GM19351 (cell line): ENCODE data around the gene ZBTB16.

Experiments
- ATAC-seq: cut with Tn5 transposase; IDR thresholded peaks from one replicate; pipeline ENCODE4 v1.9.1; 2021; ENCODE audit warnings: mild to moderate bottlenecking, moderate library complexity; ENCODE audit not compliant: unreplicated experiment

The ZBTB16 gene

DNA sequence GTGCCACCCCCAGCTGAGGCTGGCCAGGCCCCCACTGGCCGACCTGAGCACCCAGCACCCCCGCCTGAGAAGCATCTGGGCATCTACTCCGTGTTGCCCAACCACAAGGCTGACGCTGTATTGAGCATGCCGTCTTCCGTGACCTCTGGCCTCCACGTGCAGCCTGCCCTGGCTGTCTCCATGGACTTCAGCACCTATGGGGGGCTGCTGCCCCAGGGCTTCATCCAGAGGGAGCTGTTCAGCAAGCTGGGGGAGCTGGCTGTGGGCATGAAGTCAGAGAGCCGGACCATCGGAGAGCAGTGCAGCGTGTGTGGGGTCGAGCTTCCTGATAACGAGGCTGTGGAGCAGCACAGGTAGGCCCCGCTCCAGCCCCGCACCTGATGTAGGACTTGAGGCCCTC lies 4.7 kb downstream of the ZBTB16 start:
- no peak for ATAC-seq

DNA sequence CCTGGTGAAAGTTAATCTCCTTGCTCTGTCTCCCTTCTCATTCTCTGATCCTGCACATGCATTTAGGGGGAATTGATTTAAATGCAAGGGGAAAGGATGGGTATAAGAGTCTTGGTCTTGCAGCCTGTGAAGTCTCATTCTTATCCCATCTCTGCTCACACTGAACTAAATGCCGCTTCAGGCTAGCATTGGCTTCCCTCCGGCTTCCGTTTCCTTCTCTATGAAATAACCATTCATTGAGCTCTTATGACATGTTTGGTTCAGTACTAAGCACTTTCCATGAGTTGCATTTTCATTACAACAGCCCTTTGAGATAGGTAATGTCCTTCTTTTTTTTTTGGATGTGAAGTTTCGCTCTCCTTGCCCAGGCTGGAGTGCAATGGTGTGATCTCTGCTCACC lies 5.6 kb downstream of the ZBTB16 start:
- ATAC-seq, result no peak

DNA sequence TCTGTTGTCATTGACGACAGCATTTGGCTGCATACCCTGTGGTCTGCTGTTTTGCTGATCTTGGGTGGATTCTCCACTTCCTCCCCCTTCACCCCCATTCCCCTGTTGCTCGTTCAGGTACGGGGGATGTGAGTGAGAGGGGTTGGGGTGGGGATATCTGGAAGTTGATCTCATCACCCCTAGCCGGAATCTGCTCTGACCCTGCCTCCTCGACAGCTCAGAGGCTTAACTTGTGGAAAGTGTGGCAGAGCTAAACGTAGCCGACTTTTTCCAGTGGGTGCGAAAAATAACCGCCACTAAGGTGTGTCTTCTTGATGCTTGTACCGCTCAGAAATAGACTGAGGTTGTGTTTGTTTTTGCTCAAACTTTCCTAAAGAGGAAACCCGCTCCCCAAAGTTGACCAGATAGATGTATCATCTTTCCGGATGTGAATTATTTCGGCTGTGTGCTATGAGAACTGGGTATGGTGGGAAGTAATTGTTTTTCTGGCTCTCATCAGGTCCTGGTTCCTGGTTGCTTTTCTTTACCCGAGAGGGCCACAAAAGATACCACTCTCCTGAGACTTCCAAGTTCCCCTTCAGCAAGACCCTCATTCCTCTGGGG lies 6.6 kb downstream of the ZBTB16 start:
- ATAC-seq, result no peak

DNA sequence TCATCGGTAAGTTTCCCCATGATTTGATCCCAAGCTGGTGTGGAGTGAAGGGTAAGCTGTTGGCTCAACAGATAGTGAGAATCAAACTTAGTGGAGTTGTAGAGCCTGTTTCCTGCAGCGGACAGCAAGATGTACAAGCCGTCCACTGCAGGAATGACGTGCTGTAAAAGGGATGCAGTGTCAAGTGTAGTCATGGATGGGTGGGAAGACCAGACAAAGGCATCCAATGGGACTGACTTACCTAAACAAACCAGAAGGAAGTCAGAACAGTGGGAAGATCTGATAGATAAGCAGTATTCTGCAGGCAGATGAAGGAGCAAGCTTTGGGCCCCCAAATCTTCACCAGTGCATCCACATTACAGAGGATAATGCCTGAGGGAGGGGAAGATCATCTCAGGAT lies 8.8 kb downstream of the ZBTB16 start:
- ATAC-seq, result no peak

DNA sequence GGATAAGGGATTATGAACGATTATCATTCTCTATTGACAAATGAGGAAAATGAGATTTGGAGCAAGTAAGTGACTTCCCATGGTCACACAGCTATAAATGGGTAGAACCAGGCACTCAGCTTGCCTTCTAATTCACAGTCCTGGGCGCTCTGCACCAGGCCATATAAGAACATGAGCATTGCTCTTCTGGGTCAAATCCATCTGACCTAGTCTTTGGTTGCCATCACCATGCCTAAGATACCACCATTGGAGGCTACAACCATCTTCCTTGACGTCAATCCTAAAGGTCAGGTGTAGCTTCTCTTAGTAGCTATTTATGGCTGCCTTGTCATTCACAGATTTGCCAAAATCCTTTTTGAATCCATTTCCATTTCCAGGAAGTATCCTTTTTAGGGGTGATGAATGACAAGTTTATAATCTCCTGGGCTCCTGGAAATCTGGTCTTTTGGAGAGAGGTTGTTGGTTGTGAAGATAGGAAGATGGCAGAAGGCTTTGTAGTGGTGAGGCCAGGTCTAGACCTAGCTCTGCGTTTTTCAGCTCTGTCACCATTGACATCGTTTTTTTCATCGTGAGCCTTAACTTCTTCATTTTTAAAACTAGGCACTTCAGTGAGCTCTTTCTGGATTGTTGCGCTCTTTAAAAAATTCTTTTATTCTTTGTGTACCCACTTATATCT lies 11.1 kb downstream of the ZBTB16 start:
- ATAC-seq, result no peak

DNA sequence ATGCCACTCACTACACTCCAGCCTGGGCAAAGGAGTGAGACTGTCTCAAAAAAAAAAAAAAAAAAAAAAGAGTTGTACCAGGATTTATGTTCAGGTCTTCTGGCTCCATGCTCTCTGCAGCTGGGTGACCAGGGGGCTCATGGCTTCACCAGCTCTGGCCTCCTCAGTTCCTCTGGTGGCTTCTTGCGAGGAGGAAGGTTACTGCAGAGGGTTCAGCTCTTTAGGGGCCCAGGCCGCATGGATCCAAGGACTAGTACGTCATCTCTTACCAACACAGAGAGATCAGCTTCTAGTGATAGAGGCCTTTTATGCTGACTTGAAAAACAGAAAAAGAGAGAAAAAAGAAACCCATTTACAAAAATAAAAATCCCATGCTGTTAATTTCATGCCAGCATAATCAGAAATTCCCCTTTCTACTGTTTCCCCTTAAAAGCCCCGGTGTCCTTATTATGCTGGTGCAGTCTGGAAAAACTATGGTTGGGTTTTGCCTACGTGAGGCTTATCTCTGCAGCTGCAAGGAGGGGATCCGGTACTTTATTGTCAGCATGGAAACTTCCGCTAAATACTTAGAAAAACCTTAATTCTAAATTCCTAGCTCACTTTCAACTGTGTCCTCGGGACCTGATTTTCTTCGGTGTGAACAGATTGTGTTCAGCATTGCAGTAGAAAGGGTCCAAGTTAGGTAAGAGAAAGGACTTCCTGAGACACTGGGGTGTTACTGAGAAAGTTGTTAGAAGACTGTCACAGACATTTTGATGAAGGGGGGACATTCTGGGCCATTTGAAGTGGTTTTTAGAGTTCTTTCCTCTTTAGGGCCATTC lies 13.7 kb downstream of the ZBTB16 start:
- ATAC-seq, result no peak

DNA sequence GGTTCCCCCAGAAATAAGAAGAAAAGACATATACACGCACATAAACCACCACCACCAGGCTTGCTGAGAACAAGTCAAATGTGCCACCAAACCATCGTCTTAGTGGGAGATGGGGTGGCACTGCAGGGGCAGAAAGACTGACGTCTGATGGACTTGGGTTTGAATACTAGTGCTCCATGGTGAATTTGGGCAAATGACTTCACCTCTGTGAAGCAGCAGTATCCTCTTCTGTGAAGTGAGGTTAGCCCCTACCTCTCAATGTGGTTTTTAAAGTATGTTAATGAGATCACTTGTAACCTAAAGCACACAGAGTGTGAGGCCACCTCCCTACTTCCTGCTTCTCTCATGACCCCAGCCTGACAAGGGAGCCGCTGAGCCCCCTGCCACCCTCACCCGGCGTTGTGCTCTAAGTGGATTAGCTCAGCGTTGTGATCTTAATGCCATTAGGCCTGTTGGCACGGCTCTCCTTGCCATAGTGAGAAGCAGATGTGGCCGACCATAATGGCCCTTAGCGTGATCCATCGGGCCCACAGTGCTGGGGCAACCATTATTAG lies 14.4 kb downstream of the ZBTB16 start:
- ATAC-seq, result no peak

DNA sequence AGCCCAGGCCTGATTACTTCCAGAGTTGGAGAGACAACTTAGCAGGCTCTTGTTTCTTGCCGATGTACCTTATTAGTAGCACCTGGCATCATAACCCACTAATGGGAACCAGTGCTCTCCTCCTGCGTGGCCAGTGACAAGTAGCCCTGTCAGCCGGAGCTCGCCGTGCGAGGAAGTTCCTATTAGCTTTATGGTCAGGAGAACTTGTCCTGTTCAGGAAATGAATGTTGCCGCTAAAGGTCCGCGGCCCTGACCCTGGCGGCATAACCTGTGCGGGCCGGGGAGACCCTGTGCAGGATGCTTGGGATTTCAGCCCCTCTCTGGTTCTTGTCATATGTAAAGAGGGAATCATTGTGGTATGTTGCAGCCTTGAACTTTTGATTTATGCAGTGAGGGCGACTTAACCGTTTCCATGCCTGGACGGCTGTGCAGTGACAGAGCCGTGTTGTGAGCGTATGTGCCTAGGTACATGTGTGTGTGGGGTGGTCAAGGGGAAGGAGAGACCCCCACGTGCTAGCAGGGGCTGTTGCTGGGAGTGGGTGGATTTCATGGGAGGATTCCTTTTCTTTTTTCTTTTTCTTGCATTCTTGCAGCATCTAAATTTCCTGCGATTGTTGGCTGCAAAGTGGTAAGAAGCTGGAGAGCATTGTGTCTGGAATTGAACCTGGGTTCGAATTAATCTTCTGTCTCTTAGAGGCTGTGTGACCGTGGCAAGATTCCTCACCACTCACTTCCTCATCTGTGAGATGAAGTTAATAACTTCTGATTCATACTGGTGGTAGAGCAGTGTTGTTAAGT lies 15.2 kb downstream of the ZBTB16 start:
- ATAC-seq, result no peak

DNA sequence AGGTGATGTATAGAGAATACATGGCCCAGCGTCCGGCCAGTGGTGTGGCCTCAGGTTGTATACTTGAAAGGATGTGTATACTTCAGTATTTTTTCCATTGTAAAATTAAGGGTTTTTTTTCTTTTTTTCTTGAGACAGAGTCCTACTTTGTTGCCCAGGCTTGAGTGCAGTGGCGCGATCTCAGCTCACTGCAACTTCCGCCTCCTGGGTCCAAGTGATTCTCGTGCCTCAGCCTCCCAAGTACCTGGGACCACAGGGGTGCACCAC lies 15.8 kb downstream of the ZBTB16 start:
- ATAC-seq, result no peak

DNA sequence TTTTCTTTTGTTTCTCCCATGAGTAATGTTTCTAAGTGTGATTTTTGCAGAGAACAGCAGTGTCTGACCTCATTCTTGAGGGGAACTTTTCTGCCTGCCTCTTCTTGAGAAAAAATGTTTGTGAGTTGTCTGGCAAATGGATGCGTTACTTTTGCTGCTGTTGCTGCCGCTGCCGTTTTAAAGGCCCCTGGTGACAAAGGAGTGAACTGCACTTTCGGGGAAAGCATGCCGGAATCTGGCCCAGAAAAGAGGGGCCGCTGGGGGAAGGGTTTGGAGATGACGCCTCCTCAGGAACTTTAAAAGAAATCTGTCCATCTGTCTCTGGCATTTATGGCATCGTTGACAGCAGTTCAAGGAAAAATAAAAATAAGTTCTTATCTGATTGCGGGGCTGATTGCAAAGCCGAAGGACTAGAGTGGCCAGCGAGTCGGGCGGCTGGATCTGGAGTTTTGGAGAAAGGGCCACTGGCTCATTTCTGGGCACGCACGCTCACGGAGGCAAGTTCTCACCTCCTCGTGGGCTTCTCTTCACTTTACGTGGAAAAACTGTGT lies 16.5 kb downstream of the ZBTB16 start:
- no peak for ATAC-seq

DNA sequence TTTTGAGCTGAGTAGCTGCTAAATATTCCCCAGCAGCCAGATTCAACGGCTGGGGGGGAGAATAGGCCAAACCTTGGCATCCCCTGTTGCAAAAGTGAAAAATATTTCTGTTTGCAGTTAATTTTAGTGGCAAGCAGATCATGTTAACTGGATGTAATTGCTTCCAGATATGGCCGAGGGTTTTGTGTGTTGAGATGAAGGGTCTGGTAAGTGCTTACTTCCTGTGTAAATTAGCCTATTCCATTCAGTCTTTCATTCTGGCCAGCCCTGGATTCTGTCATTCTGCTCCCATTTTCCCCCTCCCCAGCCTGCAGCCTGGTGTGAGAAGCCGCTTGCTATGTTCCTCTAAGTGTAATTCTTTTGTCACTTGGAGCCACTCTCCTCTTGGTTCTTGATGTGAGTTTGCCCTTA lies 17.4 kb downstream of the ZBTB16 start:
- ATAC-seq, result no peak

DNA sequence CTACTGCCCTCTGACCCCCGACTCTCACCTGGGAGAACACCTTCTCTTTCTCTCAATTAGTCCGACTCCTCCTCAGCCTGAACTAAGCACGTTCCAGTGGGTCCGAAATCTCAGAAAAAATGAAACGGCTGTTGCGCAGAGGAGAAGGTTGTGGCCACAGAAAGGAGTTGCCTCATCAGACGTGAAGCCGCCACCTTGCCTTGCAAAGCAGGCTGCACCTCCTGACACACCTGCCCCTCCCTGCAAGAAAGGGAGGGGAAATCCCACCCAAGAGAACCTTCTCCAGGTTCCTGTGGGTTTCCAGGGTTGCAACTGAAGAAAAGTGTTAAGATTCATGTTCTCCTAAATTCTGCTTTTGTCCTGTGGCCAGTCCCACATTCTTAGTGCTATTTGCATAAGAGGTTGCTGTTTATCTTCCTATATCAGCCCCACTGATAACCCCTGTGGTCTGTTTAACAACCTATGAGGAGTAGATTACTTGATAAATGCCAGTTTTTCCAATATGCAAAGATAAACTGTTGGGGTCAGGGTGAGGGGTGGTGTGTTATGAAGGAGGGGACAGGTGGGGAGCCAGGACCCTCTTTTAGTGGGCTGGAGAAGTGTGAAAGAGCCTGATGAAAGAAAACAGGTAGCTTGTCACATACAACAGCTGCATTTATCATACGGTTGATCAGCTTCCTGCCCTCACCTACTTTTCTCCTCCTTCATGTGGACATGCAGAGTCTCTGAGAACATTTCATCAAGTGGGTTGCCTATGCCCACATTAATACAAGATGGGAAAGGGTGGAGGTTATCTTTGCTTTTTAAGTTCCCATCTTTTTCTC lies 18.2 kb downstream of the ZBTB16 start:
- ATAC-seq, result no peak

DNA sequence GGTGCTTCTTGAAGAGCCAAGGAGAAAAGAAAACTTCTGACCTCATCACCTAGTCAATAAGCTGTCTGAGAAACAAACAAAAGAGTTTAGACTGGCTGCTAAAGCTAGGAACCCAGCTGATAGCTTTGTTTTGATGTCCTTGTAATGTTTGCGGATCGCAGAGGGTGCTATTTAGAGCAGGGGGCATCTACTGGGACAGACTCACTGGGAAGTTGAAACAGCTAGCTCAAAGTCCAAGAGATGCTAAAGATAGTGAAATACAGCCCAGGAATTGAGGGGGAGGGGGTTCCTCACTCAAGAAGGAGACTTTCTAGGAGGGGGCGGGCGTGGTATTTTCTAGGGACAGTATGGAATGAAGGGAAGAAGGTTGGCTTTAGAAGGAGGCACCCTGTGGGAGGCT lies 18.9 kb downstream of the ZBTB16 start:
- no peak for ATAC-seq

DNA sequence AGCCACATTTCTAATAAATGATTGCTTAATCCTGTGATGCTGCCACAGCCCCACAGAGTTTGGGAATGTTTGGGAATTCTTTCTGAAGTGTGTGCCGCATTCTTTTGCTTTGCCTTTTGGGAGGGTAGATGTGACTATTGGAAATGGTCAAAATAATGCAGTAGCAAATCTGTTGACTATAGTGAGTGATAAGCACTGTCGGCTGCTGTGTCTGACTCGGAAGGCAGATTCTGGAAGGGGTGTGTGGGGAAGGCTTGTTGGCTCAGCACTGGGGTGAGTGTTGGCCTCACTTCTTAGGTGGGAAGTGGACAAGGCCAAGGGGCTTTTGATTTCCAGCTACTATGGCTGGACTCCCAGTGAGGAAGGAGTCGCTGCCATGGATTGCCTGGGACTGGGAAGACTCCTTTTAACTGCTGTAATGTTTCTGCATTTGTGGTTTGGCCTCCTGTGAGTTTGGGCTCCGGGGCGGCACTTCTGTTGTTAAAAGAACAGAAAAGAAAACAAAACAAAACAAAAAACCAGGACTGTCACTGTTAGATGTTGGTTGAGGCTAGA lies 20.1 kb downstream of the ZBTB16 start:
- ATAC-seq, result no peak

DNA sequence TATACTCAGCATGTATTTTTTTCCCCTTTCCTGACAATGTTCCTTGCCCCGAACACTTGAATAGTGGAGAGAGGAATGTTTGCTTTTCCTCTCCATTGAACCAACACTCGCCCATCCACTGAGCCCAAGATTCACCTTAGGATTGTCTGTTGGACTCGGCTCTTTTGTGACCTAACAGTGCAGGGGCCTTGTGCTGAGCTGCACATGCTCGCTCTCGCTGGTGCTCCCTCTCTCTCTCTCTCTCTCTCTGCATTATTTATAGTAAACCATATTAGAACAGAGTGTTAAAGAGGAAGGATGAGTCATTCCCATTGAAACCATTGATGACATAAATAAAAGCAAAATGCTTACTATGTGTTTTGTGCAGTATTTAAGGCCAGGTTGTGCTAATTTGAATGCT lies 20.7 kb downstream of the ZBTB16 start:
- ATAC-seq, result no peak

DNA sequence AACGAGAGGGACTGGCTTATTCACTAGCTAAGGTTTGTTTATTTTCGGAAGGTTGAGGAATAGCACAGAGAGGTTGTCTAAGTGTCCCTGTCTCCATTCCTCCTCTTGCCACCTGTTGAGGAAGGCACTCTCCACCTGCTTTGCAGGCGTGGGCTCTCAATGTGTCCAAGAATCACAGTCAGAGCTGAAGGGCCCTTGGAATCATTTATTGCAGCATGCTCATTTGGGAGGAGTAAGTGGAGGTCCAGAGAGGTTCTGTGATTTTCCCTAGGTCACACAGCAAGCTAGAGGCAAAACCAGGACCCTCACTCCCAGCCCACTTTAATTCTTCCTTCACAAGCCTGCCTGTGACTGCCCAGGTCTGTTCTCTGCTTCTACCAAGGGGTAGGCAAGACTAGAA lies 21.3 kb downstream of the ZBTB16 start:
- ATAC-seq, result no peak

DNA sequence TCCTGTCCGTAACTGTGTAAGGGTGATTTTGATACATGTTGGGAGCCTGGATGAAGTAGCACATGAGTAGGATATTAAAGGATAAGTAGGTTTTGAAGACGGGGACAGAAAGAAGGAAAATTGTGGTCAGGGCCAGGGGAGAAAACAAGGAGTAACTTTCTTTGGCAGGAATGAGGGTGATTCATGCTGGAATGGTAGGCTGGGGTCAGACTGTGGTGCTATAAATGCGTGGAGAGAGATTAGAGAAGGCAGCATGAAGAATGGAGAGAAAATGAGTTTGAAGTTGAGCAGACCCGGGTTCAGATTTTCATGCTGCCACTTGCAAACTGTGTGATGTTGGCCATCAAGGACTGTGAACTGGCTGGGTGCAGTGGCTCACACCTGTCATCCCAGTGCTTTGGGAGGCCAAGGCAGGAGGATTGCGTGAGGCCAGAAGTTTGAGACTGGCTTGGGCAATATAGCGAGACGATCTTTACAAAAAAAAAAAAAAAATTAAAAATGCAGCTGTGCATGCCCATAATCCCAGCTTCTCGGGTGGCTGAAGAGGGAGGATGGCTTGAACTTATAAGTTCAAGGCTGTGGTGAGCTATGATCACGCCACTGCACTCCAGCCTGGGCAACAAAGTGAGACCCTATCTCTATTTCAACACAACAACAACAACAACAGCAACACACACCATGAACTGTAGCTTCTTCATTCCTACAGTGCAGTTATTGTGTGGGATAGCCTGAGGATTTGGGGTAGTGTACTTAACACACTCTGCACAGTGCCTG lies 22.3 kb downstream of the ZBTB16 start:
- ATAC-seq, result no peak

DNA sequence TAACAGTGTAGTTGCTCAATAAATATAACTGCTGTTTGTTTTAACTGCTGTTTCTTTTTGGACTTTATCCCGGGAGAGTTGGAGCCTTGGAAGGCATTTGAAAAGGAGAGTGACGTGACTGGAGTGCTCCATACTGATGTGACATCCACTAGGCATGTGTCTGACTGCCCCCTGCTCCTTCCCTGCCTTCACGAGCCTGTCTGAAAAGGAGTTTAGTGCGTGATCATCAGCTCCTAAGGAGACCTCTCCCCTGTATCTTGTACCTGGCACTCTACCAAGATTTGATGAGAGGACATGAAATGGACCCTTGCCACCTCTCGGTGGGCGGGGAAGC lies 22.9 kb downstream of the ZBTB16 start:
- ATAC-seq, result no peak

DNA sequence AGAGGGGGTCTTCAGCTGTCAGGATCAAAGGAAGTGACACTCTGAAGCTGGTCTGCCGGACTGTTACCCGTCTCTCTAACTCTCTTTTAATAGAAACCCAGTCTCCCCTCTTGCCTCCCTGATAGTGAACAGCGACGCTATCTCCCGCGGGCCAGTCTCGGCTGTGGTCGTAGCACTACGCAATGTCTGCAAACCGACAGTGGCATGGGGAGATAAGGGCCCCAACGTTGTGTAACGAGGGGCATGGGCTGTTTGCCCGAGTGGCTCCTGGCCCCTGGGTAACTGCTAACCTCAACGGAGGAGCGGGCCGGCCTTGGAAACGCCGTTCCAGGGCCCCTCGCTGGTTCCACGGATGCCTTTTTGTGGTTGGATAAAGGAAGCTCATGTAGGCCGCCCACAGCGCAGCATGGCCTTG lies 23.3 kb downstream of the ZBTB16 start:
- ATAC-seq, result no peak
